ENCODE data around the gene AP1S2. TPM values are rescaled to one million over a fixed set of nuclear protein-coding genes. Genes with fewer than 3 reads are reported as not detected.

Gene AP1S2
- total and polyA plus RNA-seq, 2 of the 8 experiments (the other 6 are each of a cell fraction or from before 2014, with no cell fraction given), result 88.2 to 237 TPM

- no peak overlapping the region for H4K91ac ChIP-seq (replicated peaks; ENCODE audit: insufficient read length, low read length)
- WGBS, 2 experiments (ENCODE audit: extremely low coverage in 1 of 2, insufficient coverage in 1 of 2, insufficient read length in 1 of 2, insufficient replicate concordance in 2 of 2, low coverage in 1 of 2, low lambda C conversion rate in 2 of 2, missing lambda C conversion rate in 1 of 2), result 90% methylated on average over 4 of the region's 6 CpGs; no CpG with 5 or more reads in 1 of the 2 experiments
- no peaks in the 10 kb centered on the region for H3K79me2 ChIP-seq (ENCODE audit: control insufficient read depth in 1 of 2, insufficient read depth in 2 of 2, low read length in 2 of 2)
- H3K23ac ChIP-seq (ENCODE audit: insufficient read length), result no peak overlapping the region
- H3K14ac ChIP-seq (ENCODE audit: insufficient read length), result no peak overlapping the region
- no peak overlapping the region for H2AK5ac ChIP-seq (ENCODE audit: low read depth, low read length)
- no peak for DNase-seq (ENCODE audit: low read depth in 1 of 2, low spot score in 2 of 2)
- no peaks in the 10 kb centered on the region for H3K27me3 ChIP-seq (replicated peaks in 1 of 4; ENCODE audit: control insufficient read depth in 3 of 4, extremely low read depth in 1 of 4, insufficient read depth in 3 of 4, low read length in 3 of 4)
- no peak overlapping the region for H3K18ac ChIP-seq (ENCODE audit: extremely low read depth, low read length)
- H3K79me1 ChIP-seq (ENCODE audit: low read depth, low read length), result no peaks in the 10 kb centered on the region
- H3K9me3 ChIP-seq (ENCODE audit: insufficient read depth in 2 of 2, low read depth in 1 of 2, low read length in 1 of 2), result no peaks in the 10 kb centered on the region
- POLR2A ChIA-PET (ENCODE audit: partially characterized antibody), result no interaction called here
- H4K20me1 ChIP-seq (replicated peaks in 1 of 2; ENCODE audit: control insufficient read depth in 1 of 2, insufficient read depth in 2 of 2, low read length in 2 of 2), result no peaks in the 10 kb centered on the region
- no peak overlapping the region for H3K9ac ChIP-seq (replicated peaks in 1 of 4; ENCODE audit: extremely low read depth in 1 of 4, low read depth in 3 of 4, low read length in 3 of 4)
- H3K23me2 ChIP-seq (ENCODE audit: low read depth, low read length), result no peaks in the 10 kb centered on the region
- no peak overlapping the region for H2BK120ac ChIP-seq (replicated peaks; ENCODE audit: low read depth, low read length)
- no peak overlapping the region for H2BK12ac ChIP-seq (ENCODE audit: low read depth, low read length)
- peaks cover 1 to 10% (median 7%) of the 10 kb centered on the region in 4 experiments; a peak in 5 of 7 replicates for H3K4me1 ChIP-seq (replicated peaks in 1 of 4; ENCODE audit: control insufficient read depth in 3 of 4, insufficient read depth in 4 of 4, low read length in 3 of 4)
- H4K8ac ChIP-seq (ENCODE audit: extremely low read depth, insufficient read depth, low read length), result no peak overlapping the region
- H3K27ac ChIP-seq (ENCODE audit: low read depth, low read length), result no peak overlapping the region
- H3K56ac ChIP-seq (replicated peaks; ENCODE audit: insufficient read length, low read depth, low read length), result no peak overlapping the region
- no peak overlapping the region for H3K4me2 ChIP-seq (ENCODE audit: insufficient read depth in 1 of 2, low read depth in 2 of 2, low read length in 2 of 2)
- no peak overlapping the region for H2BK5ac ChIP-seq (ENCODE audit: low read depth, low read length)
- no peak for TF ChIP-seq GTF2F1 (IDR thresholded peaks at IDR 0.05; ENCODE audit: borderline replicate concordance, low read depth, low read length)
- H2BK20ac ChIP-seq (ENCODE audit: low read length), result no peak overlapping the region
- FAIRE-seq, result no peak
- no peak overlapping the region for H3K4ac ChIP-seq (replicated peaks; ENCODE audit: insufficient read length, low read depth, low read length)
- no peak overlapping the region for H3K4me3 ChIP-seq (ENCODE audit: extremely low read depth in 1 of 4, insufficient read depth in 2 of 4, low read depth in 3 of 4, low read length in 4 of 4)
- CTCF ChIA-PET (ENCODE audit: partially characterized antibody), result interaction anchor here (1.0 to 2.1 kb wide), 5 partner anchors 24 to 248 kb away, joined by 3 to 5 read pairs (median 4); no protein-coding TSS in a partner anchor
- no peak overlapping the region for H2BK15ac ChIP-seq (ENCODE audit: low read length)
- no peak overlapping the region for H2AFZ ChIP-seq (ENCODE audit: low read length)
- H3K36me3 ChIP-seq (ENCODE audit: control insufficient read depth in 2 of 4, insufficient read depth in 4 of 4, low read length in 3 of 4), result peaks cover 0 to 20% (median 5%) of the 10 kb centered on the region in 4 experiments; a peak in 4 of 8 replicates
- H4K5ac ChIP-seq (ENCODE audit: insufficient read length, low read depth, low read length), result no peak overlapping the region
Measured at GRCh38 chrX:15814771-15815365, 39.7 kb downstream of the AP1S2 start.
